EL (cell line): ENCODE measurements around the gene PCDHGB1.
"Not testable (repeated sequence)": the region's sequence is repeated elsewhere in the genome, so short reads cannot be mapped to it uniquely, and the experiment has no call there.

Source experiments
- DNase-seq: peaks from one replicate; pipeline ENCODE4 v3.0.0-alpha.2; 2016

PCDHGB1 gene

GRCh38 chr5:141384471-141385267, 34.8 kb downstream of the PCDHGB1 start:
- no peak for DNase-seq

- peak; percentile 44 for DNase-seq
Observed at GRCh38 chr5:141387557-141388311, 37.8 kb downstream of the PCDHGB1 start, which contains the start of gene PCDHGB4. PCDHGB4 (plus strand) TSS chr5:141387698; CDS start chr5:141387885, 187 bp downstream.

DNA sequence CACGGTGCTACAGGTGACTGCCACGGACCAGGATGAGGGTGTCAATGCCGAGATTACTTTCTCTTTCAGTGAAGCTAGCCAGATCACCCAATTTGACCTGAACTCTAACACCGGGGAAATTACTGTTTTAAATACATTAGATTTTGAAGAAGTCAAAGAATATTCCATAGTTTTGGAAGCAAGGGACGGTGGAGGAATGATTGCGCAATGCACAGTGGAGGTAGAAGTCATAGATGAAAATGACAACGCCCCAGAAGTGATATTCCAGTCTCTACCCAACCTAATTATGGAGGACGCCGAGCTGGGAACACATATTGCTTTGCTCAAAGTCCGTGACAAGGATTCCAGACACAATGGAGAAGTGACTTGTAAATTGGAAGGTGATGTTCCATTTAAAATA, 38.8 kb downstream of the PCDHGB1 start:
- DNase-seq = no peak

GRCh38 chr5:141389153-141390042, 39.5 kb downstream of the PCDHGB1 start:
- DNase-seq = no peak

GRCh38 chr5:141392429-141393198, 42.7 kb downstream of the PCDHGB1 start, which contains the start of gene PCDHGA8:
PCDHGA8 (plus strand) TSS chr5:141392633; CDS start chr5:141392814, 181 bp downstream.
- no peak for DNase-seq

GRCh38 chr5:141393267-141393666, 43.4 kb downstream of the PCDHGB1 start:
- no peak for DNase-seq

GRCh38 chr5:141394401-141395187, 44.7 kb downstream of the PCDHGB1 start:
- not testable (repeated sequence) for DNase-seq

DNA sequence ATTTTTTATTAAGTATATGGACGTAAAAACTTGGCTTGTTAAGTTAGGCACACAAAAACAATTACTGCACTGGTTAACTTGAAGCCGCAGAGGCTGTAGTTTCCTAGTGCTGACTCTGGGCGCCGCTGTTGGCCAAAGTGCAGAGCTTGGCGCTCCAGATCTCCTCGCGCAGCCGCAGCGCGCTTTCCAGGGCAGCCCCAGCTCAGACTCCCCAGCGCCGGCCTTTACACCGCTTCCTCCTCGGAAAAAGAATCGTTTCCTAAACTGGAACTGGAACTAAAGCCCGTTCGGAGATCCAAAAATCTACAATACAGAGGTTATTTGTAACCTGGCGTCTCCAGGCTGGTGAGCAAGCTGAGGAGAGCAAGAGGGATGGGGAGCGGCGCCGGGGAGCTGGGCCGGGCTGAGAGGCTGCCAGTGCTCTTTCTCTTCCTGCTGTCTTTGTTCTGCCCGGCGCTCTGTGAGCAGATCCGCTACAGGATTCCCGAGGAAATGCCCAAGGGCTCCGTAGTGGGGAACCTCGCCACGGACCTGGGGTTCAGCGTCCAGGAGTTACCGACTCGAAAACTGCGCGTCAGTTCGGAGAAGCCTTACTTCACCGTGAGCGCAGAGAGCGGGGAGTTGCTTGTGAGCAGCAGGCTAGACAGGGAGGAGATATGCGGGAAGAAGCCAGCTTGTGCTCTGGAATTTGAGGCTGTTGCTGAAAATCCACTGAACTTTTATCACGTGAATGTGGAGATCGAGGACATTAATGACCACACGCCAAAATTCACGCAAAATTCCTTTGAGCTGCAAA, 48.1 kb downstream of the PCDHGB1 start, which contains the start of gene PCDHGB5:
TSS of gene PCDHGB5 (plus strand) at position 192 of the 796 bp plus-strand sequence. CDS start at position 373, 181 bp downstream.
- DNase-seq = peak; percentile 74

- DNase-seq = no peak
Observed at GRCh38 chr5:141398608-141399007, 48.7 kb downstream of the PCDHGB1 start.

DNA sequence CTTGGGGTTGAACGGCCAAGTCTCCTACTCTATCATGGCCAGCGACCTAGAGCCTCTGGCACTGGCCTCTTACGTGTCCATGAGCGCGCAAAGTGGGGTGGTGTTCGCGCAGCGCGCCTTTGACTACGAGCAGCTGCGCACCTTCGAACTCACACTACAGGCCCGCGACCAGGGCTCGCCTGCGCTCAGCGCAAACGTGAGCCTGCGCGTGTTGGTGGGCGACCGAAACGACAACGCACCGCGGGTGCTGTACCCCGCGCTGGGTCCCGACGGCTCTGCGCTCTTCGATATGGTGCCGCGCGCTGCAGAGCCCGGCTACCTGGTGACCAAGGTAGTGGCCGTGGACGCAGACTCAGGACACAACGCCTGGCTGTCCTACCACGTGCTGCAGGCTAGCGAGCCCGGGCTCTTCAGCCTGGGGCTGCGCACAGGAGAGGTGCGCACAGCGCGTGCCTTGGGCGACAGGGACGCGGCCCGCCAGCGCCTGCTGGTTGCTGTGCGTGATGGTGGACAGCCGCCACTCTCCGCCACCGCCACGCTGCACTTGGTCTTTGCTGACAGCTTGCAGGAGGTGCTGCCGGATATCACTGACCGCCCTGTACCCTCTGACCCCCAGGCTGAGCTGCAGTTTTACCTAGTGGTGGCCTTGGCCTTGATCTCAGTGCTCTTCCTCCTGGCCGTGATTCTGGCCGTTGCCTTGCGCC, 49.8 kb downstream of the PCDHGB1 start:
- DNase-seq = no peak
